ENCODE measurements around the gene TGM6.
A peak's percentile ranks its signal among the peaks of the same experiment; 100 is the strongest.

Gene TGM6

DNA sequence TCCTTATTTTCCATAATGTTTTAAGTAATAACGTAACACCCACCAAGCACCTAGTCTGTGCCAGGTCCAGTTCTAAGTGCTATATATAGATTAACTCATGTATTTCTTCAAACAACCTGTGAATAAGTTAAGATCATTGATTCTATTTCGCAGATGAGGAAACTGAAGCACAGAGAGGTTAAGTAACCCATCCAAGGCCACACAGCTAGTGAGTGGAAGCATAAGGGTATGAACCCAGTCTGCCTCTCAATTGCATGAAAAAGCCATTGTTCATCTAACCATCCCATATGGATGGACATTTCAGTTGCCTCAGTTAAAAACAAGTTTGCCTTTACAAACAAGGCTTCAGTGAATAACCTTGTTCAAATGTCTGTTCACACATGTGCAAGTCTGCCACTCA is 20.8 kb downstream of the TGM6 start:
- Histone ChIP-seq H3K9me2 (replicated peaks; ENCODE audit: low read depth, low read length) (no peaks in the 10 kb centered on the region), H3F3A (ENCODE audit: low read depth) (no peaks in the 10 kb centered on the region), H3K9me3 (ENCODE audit: insufficient read depth, low read depth, low read length) (no peaks in the 10 kb centered on the region), H3K9ac (ENCODE audit: low read depth, low read length, poor library complexity, severe bottlenecking) (no peak overlapping the region), H3K4me3 (ENCODE audit: low read length, poor library complexity, severe bottlenecking) (no peak overlapping the region), H3K36me3 (ENCODE audit: insufficient read depth, low read length) (no peaks in the 10 kb centered on the region), H3K4me1 (ENCODE audit: insufficient read depth, low read length, poor library complexity, severe bottlenecking) (peaks cover 12% of the 10 kb centered on the region), H2AFZ (ENCODE audit: low read length) (no peak overlapping the region), H3K79me2 (ENCODE audit: insufficient read depth, low read length) (no peaks in the 10 kb centered on the region), H3K27me3 (ENCODE audit: insufficient read depth, low read length, poor library complexity, severe bottlenecking) (no peaks in the 10 kb centered on the region), H3K4me2 (ENCODE audit: low read depth, low read length, poor library complexity, severe bottlenecking) (no peak overlapping the region), H4K20me1 (ENCODE audit: insufficient read depth, low read length, poor library complexity, severe bottlenecking) (no peaks in the 10 kb centered on the region)
- TF ChIP-seq, protein P1, sequence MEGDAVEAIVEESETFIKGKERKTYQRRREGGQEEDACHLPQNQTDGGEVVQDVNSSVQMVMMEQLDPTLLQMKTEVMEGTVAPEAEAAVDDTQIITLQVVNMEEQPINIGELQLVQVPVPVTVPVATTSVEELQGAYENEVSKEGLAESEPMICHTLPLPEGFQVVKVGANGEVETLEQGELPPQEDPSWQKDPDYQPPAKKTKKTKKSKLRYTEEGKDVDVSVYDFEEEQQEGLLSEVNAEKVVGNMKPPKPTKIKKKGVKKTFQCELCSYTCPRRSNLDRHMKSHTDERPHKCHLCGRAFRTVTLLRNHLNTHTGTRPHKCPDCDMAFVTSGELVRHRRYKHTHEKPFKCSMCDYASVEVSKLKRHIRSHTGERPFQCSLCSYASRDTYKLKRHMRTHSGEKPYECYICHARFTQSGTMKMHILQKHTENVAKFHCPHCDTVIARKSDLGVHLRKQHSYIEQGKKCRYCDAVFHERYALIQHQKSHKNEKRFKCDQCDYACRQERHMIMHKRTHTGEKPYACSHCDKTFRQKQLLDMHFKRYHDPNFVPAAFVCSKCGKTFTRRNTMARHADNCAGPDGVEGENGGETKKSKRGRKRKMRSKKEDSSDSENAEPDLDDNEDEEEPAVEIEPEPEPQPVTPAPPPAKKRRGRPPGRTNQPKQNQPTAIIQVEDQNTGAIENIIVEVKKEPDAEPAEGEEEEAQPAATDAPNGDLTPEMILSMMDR (conservative IDR thresholded peaks at IDR 0.05; ENCODE audit: low read length) = no peak
- TF ChIP-seq EZH2phosphoT487 (IDR thresholded peaks at IDR 0.05; ENCODE audit: borderline replicate concordance) = no peak

DNA sequence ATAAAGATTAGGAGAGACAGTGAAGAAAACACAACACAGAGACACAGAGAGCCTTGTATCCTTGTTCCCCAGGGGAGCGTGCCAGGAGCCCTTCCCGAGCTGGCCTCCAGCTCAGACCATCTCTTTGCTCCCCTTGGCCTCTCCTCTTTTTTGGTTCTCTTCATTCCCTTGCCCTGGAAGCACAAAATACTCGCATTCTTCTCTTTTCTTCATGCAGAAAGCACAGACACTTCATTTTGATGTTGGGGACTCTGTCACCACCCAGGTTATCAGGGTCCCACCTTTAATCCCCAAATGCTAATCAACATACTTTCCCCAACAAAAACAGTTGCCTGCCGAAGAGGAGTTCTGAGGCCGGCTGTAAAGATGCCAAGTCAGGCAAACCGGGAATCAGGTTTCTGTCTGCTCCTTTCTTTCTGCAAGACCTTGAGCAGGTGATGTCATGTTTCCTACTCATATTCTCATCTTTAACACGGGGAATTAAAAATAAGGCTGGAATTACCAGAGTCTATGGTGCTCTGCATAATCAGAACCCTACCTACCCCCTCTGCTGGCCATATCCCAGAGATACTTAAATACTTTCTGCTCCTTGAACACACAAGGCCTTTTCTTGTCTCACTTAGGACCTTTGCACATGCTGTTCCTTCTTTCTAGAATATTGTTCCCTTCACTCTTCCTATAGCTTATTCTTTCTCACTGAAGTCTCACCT is 21.7 kb downstream of the TGM6 start:
- no peaks in the 10 kb centered on the region for H3K79me2 ChIP-seq (ENCODE audit: insufficient read depth, low read length)
- no peaks in the 10 kb centered on the region for H3K36me3 ChIP-seq (ENCODE audit: insufficient read depth, low read length)
- H3K27me3 ChIP-seq (ENCODE audit: insufficient read depth, low read length, poor library complexity, severe bottlenecking) = no peaks in the 10 kb centered on the region
- H3F3A ChIP-seq (ENCODE audit: low read depth) = no peaks in the 10 kb centered on the region
- no peak overlapping the region for H2AFZ ChIP-seq (ENCODE audit: low read length)
- no peak for TF ChIP-seq EZH2phosphoT487 (IDR thresholded peaks at IDR 0.05; ENCODE audit: borderline replicate concordance)
- TF ChIP-seq, protein P1 (conservative IDR thresholded peaks at IDR 0.05; ENCODE audit: low read length) = peak; percentile 68
- H4K20me1 ChIP-seq (ENCODE audit: insufficient read depth, low read length, poor library complexity, severe bottlenecking) = no peaks in the 10 kb centered on the region
- no peak overlapping the region for H3K4me3 ChIP-seq (ENCODE audit: low read length, poor library complexity, severe bottlenecking)
- no peak overlapping the region for H3K9ac ChIP-seq (ENCODE audit: low read depth, low read length, poor library complexity, severe bottlenecking)
- H3K4me1 ChIP-seq (ENCODE audit: insufficient read depth, low read length, poor library complexity, severe bottlenecking) = peaks cover 12% of the 10 kb centered on the region
- no peak overlapping the region for H3K4me2 ChIP-seq (ENCODE audit: low read depth, low read length, poor library complexity, severe bottlenecking)
- H3K9me3 ChIP-seq (ENCODE audit: insufficient read depth, low read depth, low read length) = no peaks in the 10 kb centered on the region
- no peaks in the 10 kb centered on the region for H3K9me2 ChIP-seq (replicated peaks; ENCODE audit: low read depth, low read length)

DNA sequence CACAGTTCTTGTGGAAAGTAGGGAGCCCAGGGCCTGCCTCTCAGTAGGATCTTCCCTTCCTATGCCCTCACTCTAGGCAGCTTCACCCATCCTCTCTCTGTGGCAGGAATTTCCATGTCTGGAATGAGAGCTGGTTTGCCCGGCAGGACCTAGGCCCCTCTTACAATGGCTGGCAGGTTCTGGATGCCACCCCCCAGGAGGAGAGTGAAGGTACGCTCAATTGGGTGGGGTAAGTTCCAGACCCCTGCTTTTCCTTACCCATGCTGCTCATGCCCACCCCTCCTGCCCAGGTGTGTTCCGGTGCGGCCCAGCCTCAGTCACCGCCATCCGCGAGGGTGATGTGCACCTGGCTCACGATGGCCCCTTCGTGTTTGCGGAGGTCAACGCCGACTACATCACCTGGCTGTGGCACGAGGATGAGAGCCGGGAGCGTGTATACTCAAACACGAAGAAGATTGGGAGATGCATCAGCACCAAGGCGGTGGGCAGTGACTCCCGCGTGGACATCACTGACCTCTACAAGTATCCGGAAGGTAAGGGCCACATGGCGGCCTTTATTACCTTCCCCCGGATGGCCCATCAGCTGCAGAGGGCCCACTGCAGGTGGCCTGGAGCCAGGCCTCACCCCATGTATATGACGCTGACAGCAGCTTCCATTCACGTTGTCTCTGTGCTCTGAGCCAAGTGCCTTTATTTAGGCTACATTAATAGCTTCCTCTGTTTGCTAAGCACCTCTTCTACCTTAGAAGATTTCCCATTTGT is 22.8 kb downstream of the TGM6 start:
- no peak overlapping the region for H3K4me2 ChIP-seq (ENCODE audit: low read depth, low read length, poor library complexity, severe bottlenecking)
- H2AFZ ChIP-seq (ENCODE audit: low read length) = no peak overlapping the region
- H3K4me3 ChIP-seq (ENCODE audit: low read length, poor library complexity, severe bottlenecking) = no peak overlapping the region
- H3K9ac ChIP-seq (ENCODE audit: low read depth, low read length, poor library complexity, severe bottlenecking) = no peak overlapping the region
- no peaks in the 10 kb centered on the region for H4K20me1 ChIP-seq (ENCODE audit: insufficient read depth, low read length, poor library complexity, severe bottlenecking)
- H3K9me3 ChIP-seq (ENCODE audit: insufficient read depth, low read depth, low read length) = no peaks in the 10 kb centered on the region
- H3K27me3 ChIP-seq (ENCODE audit: insufficient read depth, low read length, poor library complexity, severe bottlenecking) = no peaks in the 10 kb centered on the region
- no peaks in the 10 kb centered on the region for H3K9me2 ChIP-seq (replicated peaks; ENCODE audit: low read depth, low read length)
- no peaks in the 10 kb centered on the region for H3K79me2 ChIP-seq (ENCODE audit: insufficient read depth, low read length)
- no peaks in the 10 kb centered on the region for H3K36me3 ChIP-seq (ENCODE audit: insufficient read depth, low read length)
- no peaks in the 10 kb centered on the region for H3F3A ChIP-seq (ENCODE audit: low read depth)
- TF ChIP-seq, protein P1 (conservative IDR thresholded peaks at IDR 0.05; ENCODE audit: low read length) = no peak
- TF ChIP-seq EZH2phosphoT487 (IDR thresholded peaks at IDR 0.05; ENCODE audit: borderline replicate concordance) = no peak
- H3K4me1 ChIP-seq (ENCODE audit: insufficient read depth, low read length, poor library complexity, severe bottlenecking) = peaks cover 12% of the 10 kb centered on the region

Measured in Loucy (cell line).